ENCODE data around the gene ADM2.

The ADM2 gene

GRCh38 chr22:50471962-50472361 lies 9.4 kb upstream of the ADM2 start:
- DNase-seq, result no peak
- Histone ChIP-seq H3K27ac (no peak overlapping the region), H3K4me3 (ENCODE audit: low read depth, low read length) (no peak overlapping the region), H3K9me3 (ENCODE audit: severe bottlenecking) (no peaks in the 10 kb centered on the region), H3K36me3 (peaks cover 12% of the 10 kb centered on the region), H3K27me3 (ENCODE audit: insufficient read depth, low read depth, severe bottlenecking) (no peaks in the 10 kb centered on the region)
- no peak for TF ChIP-seq CTCF (IDR thresholded peaks at IDR 0.05; ENCODE audit: low read depth, low read length)

- H3K9me3 ChIP-seq (ENCODE audit: severe bottlenecking), result no peaks in the 10 kb centered on the region
- DNase-seq, result peak; percentile 47
- peak; percentile 57 for TF ChIP-seq CTCF (IDR thresholded peaks at IDR 0.05; ENCODE audit: low read depth, low read length)
- H3K4me3 ChIP-seq (ENCODE audit: low read depth, low read length), result no peak overlapping the region
- peaks cover 4% of the 10 kb centered on the region for H3K36me3 ChIP-seq
- H3K27ac ChIP-seq, result no peak overlapping the region
- H3K27me3 ChIP-seq (ENCODE audit: insufficient read depth, low read depth, severe bottlenecking), result no peaks in the 10 kb centered on the region
Observed at GRCh38 chr22:50473088-50473487, 8.3 kb upstream of the ADM2 start.

- H3K27ac ChIP-seq, result peak overlapping the region; percentile 49
- no peak for TF ChIP-seq CTCF (IDR thresholded peaks at IDR 0.05; ENCODE audit: low read depth, low read length)
- no peak for DNase-seq
- H3K9me3 ChIP-seq (ENCODE audit: severe bottlenecking), result no peaks in the 10 kb centered on the region
- peak overlapping the region; percentile 52 for H3K4me3 ChIP-seq (ENCODE audit: low read depth, low read length)
- no peaks in the 10 kb centered on the region for H3K27me3 ChIP-seq (ENCODE audit: insufficient read depth, low read depth, severe bottlenecking)
- H3K36me3 ChIP-seq, result peaks cover 3% of the 10 kb centered on the region; the same call in 1 of the 2 replicates
Observed at GRCh38 chr22:50473855-50474671, 7.3 kb upstream of the ADM2 start.

- no peak for TF ChIP-seq CTCF (IDR thresholded peaks at IDR 0.05; ENCODE audit: low read depth, low read length)
- Histone ChIP-seq H3K27ac (peak within 1 kb of the TSS; percentile 81), H3K36me3 (peaks cover 3% of the 10 kb centered on the region; the same call in 1 of the 2 replicates), H3K4me3 (ENCODE audit: low read depth, low read length) (peak within 1 kb of the TSS; percentile 53), H3K9me3 (ENCODE audit: severe bottlenecking) (no peaks in the 10 kb centered on the region), H3K27me3 (ENCODE audit: insufficient read depth, low read depth, severe bottlenecking) (no peaks in the 10 kb centered on the region)
- DNase-seq, result peak; percentile 92
Observed at GRCh38 chr22:50474710-50475651, 6.4 kb upstream of the ADM2 start, which contains the start of gene SBF1. Gene SBF1, minus strand, starts transcription at chr22:50475035. Its CDS starts 195 bp downstream, at chr22:50474840.

- Histone ChIP-seq H3K36me3 (peaks cover 3% of the 10 kb centered on the region; the same call in 1 of the 2 replicates), H3K9me3 (ENCODE audit: severe bottlenecking) (no peaks in the 10 kb centered on the region), H3K27ac (peak overlapping the region; percentile 81), H3K27me3 (ENCODE audit: insufficient read depth, low read depth, severe bottlenecking) (no peaks in the 10 kb centered on the region), H3K4me3 (ENCODE audit: low read depth, low read length) (peak overlapping the region; percentile 53)
- DNase-seq, result no peak
- no peak for TF ChIP-seq CTCF (IDR thresholded peaks at IDR 0.05; ENCODE audit: low read depth, low read length)
Observed at GRCh38 chr22:50475652-50476002, 5.7 kb upstream of the ADM2 start.
